Measurements from ENCODE around the gene SLX9. TPM values are rescaled to one million over a fixed set of nuclear protein-coding genes. Genes with fewer than 3 reads are reported as not detected.

Gene SLX9
- total RNA-seq, 2 experiments from 2014 or later: 18.6 to 61.6 TPM

DNA sequence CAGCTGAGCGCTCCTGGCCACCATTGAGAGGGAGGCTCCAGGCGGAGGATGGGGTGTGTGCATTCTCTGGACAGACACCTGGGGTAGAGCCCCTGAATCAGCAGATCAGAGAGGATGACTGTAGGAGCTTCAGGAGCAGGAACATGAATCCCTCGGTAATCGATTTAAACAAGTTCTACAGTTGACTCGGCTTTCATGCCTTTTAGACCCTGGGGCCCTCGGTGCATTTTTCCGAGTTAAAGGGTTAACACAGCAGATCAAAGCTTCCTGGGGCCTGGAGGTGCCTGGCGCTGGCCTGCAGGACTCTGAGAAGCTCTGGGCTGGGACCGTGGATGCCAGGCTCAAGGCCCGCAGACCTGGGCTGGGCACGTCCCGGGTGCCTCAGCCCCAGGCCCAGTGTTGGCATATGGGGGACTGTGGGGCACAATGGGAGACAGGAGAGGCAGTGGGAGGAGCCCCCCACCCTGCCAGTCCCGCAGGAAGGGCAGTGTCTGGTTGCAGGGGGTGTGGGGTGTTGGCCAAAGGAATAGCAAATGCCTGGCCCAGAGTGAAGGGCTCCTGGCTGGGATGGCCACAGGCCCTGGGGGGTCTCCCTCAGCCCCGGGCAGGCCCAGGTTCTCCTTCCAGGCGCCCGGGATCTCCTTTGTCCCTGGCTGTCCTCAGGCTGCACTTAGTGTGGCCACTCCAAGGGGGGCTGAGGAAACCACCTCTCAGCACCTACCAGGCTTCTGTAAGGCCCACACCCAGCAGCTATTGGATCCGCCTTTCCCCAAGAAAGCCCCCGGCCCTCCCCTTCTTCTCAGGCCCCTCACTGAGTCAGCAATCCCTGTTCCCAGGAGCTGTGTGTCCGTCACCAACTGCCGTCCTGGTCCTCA, 40.1 kb downstream of the SLX9 start:
- Histone ChIP-seq H3K36me3 (ENCODE audit: insufficient read depth, low read length) (no peaks in the 10 kb centered on the region; the same call in 1 of the 2 replicates), H3K4me2 (ENCODE audit: low read length) (no peak overlapping the region), H4K20me1 (ENCODE audit: insufficient read depth, low read length) (no peaks in the 10 kb centered on the region), H3K4me1 (ENCODE audit: insufficient read depth, low read length, poor library complexity, severe bottlenecking) (no peaks in the 10 kb centered on the region), H3K9me2 (ENCODE audit: insufficient read depth, low read length) (no peaks in the 10 kb centered on the region), H3K4me3 (ENCODE audit: low read depth, low read length, poor library complexity, severe bottlenecking) (no peak overlapping the region), H3K9me3 (ENCODE audit: low read length) (no peaks in the 10 kb centered on the region), H3K79me2 (ENCODE audit: insufficient read depth, low read depth, low read length) (no peaks in the 10 kb centered on the region), H3K27ac (ENCODE audit: low read depth, low read length, poor library complexity, severe bottlenecking) (no peak overlapping the region), H2AFZ (ENCODE audit: low read length) (no peak overlapping the region)
- BruUV-seq (replicated peaks): no TSS peak
- TF ChIP-seq, protein P1, sequence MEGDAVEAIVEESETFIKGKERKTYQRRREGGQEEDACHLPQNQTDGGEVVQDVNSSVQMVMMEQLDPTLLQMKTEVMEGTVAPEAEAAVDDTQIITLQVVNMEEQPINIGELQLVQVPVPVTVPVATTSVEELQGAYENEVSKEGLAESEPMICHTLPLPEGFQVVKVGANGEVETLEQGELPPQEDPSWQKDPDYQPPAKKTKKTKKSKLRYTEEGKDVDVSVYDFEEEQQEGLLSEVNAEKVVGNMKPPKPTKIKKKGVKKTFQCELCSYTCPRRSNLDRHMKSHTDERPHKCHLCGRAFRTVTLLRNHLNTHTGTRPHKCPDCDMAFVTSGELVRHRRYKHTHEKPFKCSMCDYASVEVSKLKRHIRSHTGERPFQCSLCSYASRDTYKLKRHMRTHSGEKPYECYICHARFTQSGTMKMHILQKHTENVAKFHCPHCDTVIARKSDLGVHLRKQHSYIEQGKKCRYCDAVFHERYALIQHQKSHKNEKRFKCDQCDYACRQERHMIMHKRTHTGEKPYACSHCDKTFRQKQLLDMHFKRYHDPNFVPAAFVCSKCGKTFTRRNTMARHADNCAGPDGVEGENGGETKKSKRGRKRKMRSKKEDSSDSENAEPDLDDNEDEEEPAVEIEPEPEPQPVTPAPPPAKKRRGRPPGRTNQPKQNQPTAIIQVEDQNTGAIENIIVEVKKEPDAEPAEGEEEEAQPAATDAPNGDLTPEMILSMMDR (conservative IDR thresholded peaks at IDR 0.05; ENCODE audit: low read length): no peak
- no peak for TF ChIP-seq EZH2phosphoT487 (IDR thresholded peaks at IDR 0.05; ENCODE audit: borderline replicate concordance, low read depth, low read length)
- CTCF ChIA-PET (ENCODE audit: unreplicated experiment): no interaction called here
- POLR2A ChIA-PET: no interaction called here
- intact Hi-C loops (cut with micrococcal nuclease; ENCODE audit: unreplicated experiment): no loop called here
- no peak for DNase-seq (ENCODE audit: low spot score)

- Histone ChIP-seq H3K79me2 (ENCODE audit: insufficient read depth, low read depth, low read length) (no peaks in the 10 kb centered on the region), H4K20me1 (ENCODE audit: insufficient read depth, low read length) (no peaks in the 10 kb centered on the region), H3K4me3 (ENCODE audit: low read depth, low read length, poor library complexity, severe bottlenecking) (no peak overlapping the region), H2AFZ (ENCODE audit: low read length) (no peak overlapping the region), H3K9me3 (ENCODE audit: low read length) (no peaks in the 10 kb centered on the region), H3K9me2 (ENCODE audit: insufficient read depth, low read length) (no peaks in the 10 kb centered on the region), H3K4me2 (ENCODE audit: low read length) (no peak overlapping the region), H3K4me1 (ENCODE audit: insufficient read depth, low read length, poor library complexity, severe bottlenecking) (no peaks in the 10 kb centered on the region), H3K36me3 (ENCODE audit: insufficient read depth, low read length) (no peaks in the 10 kb centered on the region; the same call in 1 of the 2 replicates), H3K27ac (ENCODE audit: low read depth, low read length, poor library complexity, severe bottlenecking) (no peak overlapping the region)
- DNase-seq (ENCODE audit: low spot score): no peak
- POLR2A ChIA-PET: no interaction called here
- CTCF ChIA-PET (ENCODE audit: unreplicated experiment): no interaction called here
- BruUV-seq (replicated peaks): no TSS peak
- intact Hi-C loops (cut with micrococcal nuclease; ENCODE audit: unreplicated experiment): no loop called here
- TF ChIP-seq, protein P1 (conservative IDR thresholded peaks at IDR 0.05; ENCODE audit: low read length): no peak
- TF ChIP-seq EZH2phosphoT487 (IDR thresholded peaks at IDR 0.05; ENCODE audit: borderline replicate concordance, low read depth, low read length): no peak
Measured at GRCh38 chr21:44980562-44981489, 41.0 kb downstream of the SLX9 start.
